Thymus (tissue), 11 donors: Measurements from ENCODE around the gene TMEM184A. TPM values are rescaled to one million over a fixed set of nuclear protein-coding genes. Genes with fewer than 3 reads are reported as not detected.
"Not testable (repeated sequence)": the region's sequence is repeated elsewhere in the genome, so short reads cannot be mapped to it uniquely, and the experiment has no call there.

ENCODE experiments used
- DNase-seq, 9 donors: peaks; one replicate each; pipeline ENCODE4 v3.0.0-alpha.2; 2013; ENCODE audit warnings: low spot score in 9 of 9, low read depth in 6 of 9, missing footprints in 1 of 9
- H3K27ac ChIP-seq, 2 donors: one replicate each; pipeline ENCODE4 v1.5.1; 2013; ENCODE audit warnings: control low read depth in 1 of 2, low read depth in 1 of 2, low read length in 1 of 2, mild to moderate bottlenecking in 1 of 2, moderate library complexity in 1 of 2
- H3K27me3 ChIP-seq, 2 donors: one replicate each; pipeline ENCODE4 v1.5.1; 2013; ENCODE audit warnings: low read length in 1 of 2; ENCODE audit not compliant: control insufficient read depth in 2 of 2, insufficient read depth in 1 of 2
- H3K36me3 ChIP-seq, 2 donors: one replicate each; pipeline ENCODE4 v1.5.1; 2013; ENCODE audit warnings: low read length in 1 of 2, mild to moderate bottlenecking in 1 of 2, moderate library complexity in 1 of 2; ENCODE audit not compliant: control insufficient read depth in 2 of 2, insufficient read depth in 2 of 2
- H3K4me1 ChIP-seq, 2 donors: one replicate each; pipeline ENCODE4 v1.5.1; 2013; ENCODE audit warnings: low read length in 2 of 2; ENCODE audit not compliant: control insufficient read depth in 2 of 2, insufficient read depth in 2 of 2
- H3K4me3 ChIP-seq, 2 donors: one replicate each; pipeline ENCODE4 v1.5.1; 2013; ENCODE audit warnings: low read length in 2 of 2, control low read depth in 1 of 2, mild to moderate bottlenecking in 1 of 2
- H3K9me3 ChIP-seq, 2 donors: one replicate each; pipeline ENCODE4 v1.5.1; 2013; ENCODE audit warnings: low read length in 1 of 2, mild to moderate bottlenecking in 1 of 2; ENCODE audit not compliant: control insufficient read depth in 2 of 2, insufficient read depth in 1 of 2
- WGBS: extraction: QIAGEN DNeasy Blood & Tissue Kit; methylation state at CpG from one replicate; pipeline ENCODE4 v1.1.7; 2013; 5-methylcytosine and 5-hydroxymethylcytosine counted together
- polyA plus RNA-seq: library from polyadenylated mRNA; stranded (reverse); fragments of 200-250 nt; gene quantifications from one replicate; pipeline ENCODE4 v1.2.3, GENCODE V29; 2013
- total RNA-seq: library from RNA; stranded (reverse); fragments of 120-200 nt; gene quantifications from one replicate; pipeline ENCODE4 v1.2.4, GENCODE V29; 2013
- donor health status: healthy.

TMEM184A gene
- total and polyA plus RNA-seq, 2 donors, result 0.47 to 5.6 TPM

DNA sequence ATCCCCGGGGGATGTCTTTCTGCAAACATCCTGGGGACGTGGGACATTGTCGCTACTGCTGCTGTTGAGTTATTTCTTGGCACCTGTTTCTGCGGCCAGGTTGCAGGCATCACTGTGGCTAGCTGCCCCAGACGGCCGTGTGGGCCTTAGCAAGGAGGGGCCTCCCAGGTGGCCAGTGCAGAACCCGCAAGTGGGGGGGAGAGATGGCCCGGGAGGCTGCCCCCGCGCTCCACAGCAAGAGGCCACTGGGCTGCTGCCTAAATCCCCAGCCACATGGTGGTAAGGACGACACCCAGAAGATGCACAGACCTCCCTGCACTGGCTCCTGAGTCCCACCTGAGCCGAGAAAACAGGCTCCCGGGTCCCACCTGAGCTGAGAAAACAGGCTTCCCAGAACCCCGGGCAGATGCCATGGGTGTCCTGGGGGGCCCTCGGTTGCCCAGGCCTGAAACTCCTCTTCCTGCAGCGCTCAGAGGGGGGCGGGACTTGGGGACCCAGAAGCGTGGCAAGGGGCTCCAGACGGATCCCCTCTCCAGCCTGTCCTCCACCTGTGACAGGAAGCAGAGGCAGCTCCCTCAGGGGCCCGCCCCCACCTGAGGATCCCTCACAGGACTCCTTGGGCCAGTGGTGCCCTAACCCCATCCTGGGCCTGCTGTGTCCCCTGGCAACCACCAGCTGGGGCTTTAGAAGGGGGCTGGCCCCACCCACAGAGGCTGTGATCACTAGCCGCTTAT is 26.5 kb downstream of the TMEM184A start:
- peak in 1 of 9 donors; percentile 37 for DNase-seq
- 70% methylated on average over 21 of the region's 21 CpGs for WGBS
- H3K27ac ChIP-seq, result peak overlapping the region in 1 of 2 donors; percentile 77
- peaks cover 0 to 8% of the 10 kb centered on the region in 2 donors for H3K9me3 ChIP-seq
- H3K36me3 ChIP-seq, result peaks cover 17 to 20% of the 10 kb centered on the region in 2 donors
- no peak overlapping the region for H3K4me3 ChIP-seq
- H3K27me3 ChIP-seq, result peaks cover 0 to 2% of the 10 kb centered on the region in 2 donors
- peaks cover 26 to 61% of the 10 kb centered on the region in 2 donors for H3K4me1 ChIP-seq

DNA sequence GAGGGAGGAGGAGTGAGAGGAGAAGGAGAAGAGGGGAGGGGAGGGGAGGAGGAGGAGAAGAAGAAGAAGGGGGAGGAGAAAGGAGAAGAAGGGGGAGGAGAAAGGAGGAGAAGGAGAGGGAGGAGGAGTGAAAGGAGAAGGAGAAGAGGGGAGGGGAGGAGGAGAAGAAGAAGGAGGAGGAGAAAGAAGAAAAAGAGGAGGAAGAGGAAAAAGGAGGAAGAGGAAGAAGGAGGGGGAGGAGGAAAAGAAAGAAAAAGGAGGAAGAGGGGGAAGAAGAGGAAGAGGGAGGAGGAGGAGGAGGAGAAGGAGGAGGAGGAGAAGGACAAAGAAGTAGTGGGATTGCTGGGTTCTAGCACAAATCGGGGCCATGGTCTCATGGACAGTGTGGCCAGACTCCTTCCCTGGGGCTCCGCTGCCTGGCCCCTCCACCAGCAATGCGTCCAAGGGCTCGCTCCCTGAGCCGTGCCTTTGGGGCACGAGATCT is 29.7 kb downstream of the TMEM184A start:
- Histone ChIP-seq H3K27me3 (no peaks in the 10 kb centered on the region), H3K27ac (no peak overlapping the region), H3K4me1 (peaks cover 16 to 52% of the 10 kb centered on the region in 2 donors), H3K4me3 (no peak overlapping the region), H3K36me3 (no peaks in the 10 kb centered on the region), H3K9me3 (peaks cover 0 to 10% of the 10 kb centered on the region in 2 donors)
- 91% methylated on average over 6 of the region's 6 CpGs for WGBS
- no peak for DNase-seq

DNA sequence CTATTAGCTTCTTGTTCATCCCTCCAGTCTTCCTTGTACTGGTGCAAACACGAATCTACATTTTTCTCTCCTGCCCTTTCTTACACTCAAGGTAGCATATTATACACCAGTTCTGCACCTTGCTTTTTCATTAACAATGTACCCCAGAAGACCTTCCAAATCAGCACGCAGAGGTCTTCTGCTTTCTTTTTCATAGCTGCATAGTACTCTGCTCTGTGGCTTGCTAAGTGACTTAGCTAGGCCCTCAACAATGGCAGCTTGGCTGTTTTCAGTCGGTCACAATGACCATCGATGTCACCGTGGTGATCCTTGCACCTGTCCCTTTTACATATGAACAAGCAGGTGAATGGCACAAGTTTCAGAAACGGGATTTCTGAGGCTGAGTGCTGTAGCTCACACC is 30.6 kb downstream of the TMEM184A start:
- Histone ChIP-seq H3K36me3 (no peaks in the 10 kb centered on the region), H3K9me3 (peaks cover 0 to 17% of the 10 kb centered on the region in 2 donors), H3K27me3 (no peaks in the 10 kb centered on the region), H3K27ac (no peak overlapping the region), H3K4me3 (no peak overlapping the region), H3K4me1 (peaks cover 16 to 52% of the 10 kb centered on the region in 2 donors)
- 97% methylated on average over 6 of the region's 6 CpGs for WGBS
- no peak for DNase-seq

DNA sequence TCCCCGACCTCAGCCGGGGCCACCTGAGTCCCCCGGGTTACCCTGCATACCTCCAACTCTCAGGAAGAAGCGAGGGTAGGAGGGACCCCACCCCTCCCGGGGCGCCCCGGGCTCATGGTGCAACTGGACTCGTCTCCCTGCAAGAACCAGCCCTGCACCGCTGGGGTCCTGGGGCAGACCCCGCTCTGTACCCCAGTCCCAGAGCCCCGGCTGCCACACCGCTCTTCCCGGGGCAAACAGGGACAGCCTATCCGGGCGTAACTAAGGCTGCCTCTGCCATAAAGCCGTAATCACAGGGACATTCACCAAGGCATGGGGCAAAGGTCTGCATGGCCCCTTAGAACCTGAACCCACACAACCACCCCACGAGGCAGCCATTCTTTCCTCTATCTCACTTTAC is 32.2 kb downstream of the TMEM184A start:
- no peaks in the 10 kb centered on the region for H3K27me3 ChIP-seq
- DNase-seq, result no peak
- peaks cover 8 to 36% of the 10 kb centered on the region in 2 donors for H3K4me1 ChIP-seq
- H3K4me3 ChIP-seq, result no peak overlapping the region
- H3K36me3 ChIP-seq, result peaks cover 0 to 2% of the 10 kb centered on the region in 2 donors
- peaks cover 1 to 29% of the 10 kb centered on the region in 2 donors for H3K9me3 ChIP-seq
- WGBS, result 93% methylated on average over 17 of the region's 17 CpGs
- no peak overlapping the region for H3K27ac ChIP-seq

DNA sequence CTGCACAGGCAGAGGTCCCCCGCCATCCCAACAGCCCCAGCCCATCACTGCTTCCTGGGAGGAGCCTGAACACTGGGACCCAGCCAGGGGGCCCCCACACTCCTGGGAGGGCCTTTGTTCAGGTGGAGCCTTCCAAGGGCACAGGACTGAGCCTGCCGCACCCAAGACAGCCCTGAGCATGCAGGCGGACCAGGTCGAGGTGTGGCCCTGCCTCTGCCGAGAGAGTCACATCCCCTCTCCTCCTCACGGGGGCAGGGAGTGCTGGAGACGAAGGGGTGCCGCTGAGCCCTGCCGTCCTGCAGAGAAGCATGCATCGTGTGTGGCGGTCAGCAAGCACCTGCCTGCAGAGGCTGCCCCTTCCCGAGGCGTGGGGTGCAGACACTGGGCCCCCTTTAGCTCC is 32.8 kb downstream of the TMEM184A start:
- peak overlapping the region in 1 of 2 donors; percentile 17 for H3K27ac ChIP-seq
- H3K27me3 ChIP-seq, result no peaks in the 10 kb centered on the region
- H3K9me3 ChIP-seq, result peaks cover 1 to 35% of the 10 kb centered on the region in 2 donors
- DNase-seq, result no peak
- peaks cover 0 to 4% of the 10 kb centered on the region in 2 donors for H3K36me3 ChIP-seq
- H3K4me1 ChIP-seq, result peaks cover 8 to 36% of the 10 kb centered on the region in 2 donors
- H3K4me3 ChIP-seq, result no peak overlapping the region
- 76% methylated on average over 13 of the region's 13 CpGs for WGBS

DNA sequence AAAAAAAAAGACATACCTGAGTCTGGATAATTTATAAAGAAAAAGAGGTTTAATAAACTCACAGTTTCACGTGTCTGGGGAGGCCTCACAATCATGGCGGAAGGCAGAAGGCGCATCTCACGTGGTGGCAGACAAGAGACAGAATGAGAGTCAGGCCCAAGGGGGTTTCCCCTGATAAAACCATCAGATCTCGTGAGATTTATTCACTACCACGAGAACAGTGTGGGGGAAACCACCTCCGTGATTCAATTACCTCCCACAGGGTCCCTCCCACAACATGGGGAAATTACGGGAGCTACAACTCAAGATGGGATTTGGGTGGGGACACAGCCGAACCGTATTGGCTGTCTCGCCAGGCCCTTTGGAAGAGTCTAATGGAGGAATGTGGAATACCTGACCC is 34.5 kb downstream of the TMEM184A start:
- no peak for DNase-seq
- WGBS, result 84% methylated on average over 11 of the region's 11 CpGs
- peaks cover 0 to 4% of the 10 kb centered on the region in 2 donors for H3K36me3 ChIP-seq
- no peak overlapping the region for H3K4me3 ChIP-seq
- H3K27me3 ChIP-seq, result no peaks in the 10 kb centered on the region
- H3K27ac ChIP-seq, result no peak overlapping the region
- H3K9me3 ChIP-seq, result peaks cover 1 to 43% of the 10 kb centered on the region in 2 donors
- peaks cover 13 to 34% of the 10 kb centered on the region in 2 donors for H3K4me1 ChIP-seq

DNA sequence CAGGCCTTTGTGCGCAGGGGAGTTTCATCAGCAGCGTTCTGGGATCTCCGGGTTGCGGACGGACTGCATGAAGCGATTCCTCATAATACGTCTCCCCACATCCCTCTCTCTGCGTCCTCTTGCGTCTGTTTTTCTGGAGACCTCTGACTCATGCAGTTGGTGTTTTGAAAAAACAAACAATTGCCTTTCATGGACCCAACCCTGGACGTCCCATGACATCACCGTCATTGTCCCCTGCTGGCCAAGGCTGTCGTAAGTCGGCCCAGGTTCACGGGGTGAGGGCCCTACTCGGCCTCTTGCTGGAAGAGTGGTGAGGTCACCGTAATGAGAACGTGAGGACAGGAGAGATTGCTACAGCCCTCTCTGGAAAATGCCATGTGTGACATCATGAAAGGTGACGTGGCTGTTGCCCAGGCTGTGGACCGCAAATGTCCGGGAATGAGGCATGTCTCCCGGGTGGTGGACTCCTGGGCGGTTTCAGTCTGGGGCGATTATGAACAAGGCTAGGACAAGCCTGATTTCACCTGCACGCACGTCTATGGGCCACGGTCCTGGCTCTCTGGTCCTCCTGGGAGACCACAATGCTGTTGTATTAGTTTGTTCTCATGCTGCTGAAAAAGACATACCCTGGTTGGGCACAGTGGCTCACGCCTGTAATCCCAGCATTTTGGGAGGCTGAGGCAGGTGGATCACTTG is 35.3 kb downstream of the TMEM184A start:
- H3K4me1 ChIP-seq, result peaks cover 12 to 37% of the 10 kb centered on the region in 2 donors
- no peak overlapping the region for H3K4me3 ChIP-seq
- WGBS, result 96% methylated on average over 27 of the region's 27 CpGs
- H3K36me3 ChIP-seq, result peaks cover 0 to 4% of the 10 kb centered on the region in 2 donors
- peaks cover 1 to 43% of the 10 kb centered on the region in 2 donors for H3K9me3 ChIP-seq
- H3K27me3 ChIP-seq, result no peaks in the 10 kb centered on the region
- no peak for DNase-seq
- no peak overlapping the region for H3K27ac ChIP-seq

DNA sequence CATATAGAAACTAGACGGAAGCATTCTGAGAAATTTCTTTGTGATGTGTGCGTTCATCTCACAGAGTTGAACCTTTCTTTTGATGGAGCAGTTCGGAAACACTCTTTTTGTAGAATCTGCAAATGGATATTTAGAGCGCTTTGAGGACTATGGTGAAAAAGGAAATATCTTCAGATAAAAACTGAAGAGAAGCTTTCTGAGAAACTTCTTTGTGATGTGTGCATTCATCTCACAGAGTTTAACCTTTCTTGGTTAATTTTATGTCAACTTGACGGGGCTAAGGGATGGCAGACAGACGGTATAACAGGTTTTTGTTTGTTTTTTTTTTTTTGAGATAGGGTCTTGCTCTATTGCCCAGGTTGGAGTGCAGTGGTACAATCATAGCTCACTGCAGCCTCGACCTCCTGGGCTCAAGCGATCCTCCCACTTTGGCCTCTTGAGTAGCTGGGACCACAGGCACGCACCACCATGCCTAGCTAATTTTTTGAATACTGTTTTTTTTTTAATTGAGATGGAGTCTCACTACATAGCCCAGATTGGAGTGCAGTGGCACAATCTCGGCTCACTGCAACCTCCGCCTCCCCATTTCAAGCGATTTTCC is 36.6 kb downstream of the TMEM184A start:
- not testable (repeated sequence) for H3K4me3 ChIP-seq, H3K36me3 ChIP-seq, DNase-seq, H3K27ac ChIP-seq, H3K27me3 ChIP-seq
- H3K4me1 ChIP-seq, result peaks cover 17 to 45% of the 10 kb centered on the region in 2 donors
- H3K9me3 ChIP-seq, result peaks cover 1 to 43% of the 10 kb centered on the region in 2 donors
- 97% methylated on average over 12 of the region's 12 CpGs for WGBS
